Measurements from ENCODE around the gene IGSF3.
"Not testable (repeated sequence)": the region's sequence is repeated elsewhere in the genome, so short reads cannot be mapped to it uniquely, and the experiment has no call there.

DNA sequence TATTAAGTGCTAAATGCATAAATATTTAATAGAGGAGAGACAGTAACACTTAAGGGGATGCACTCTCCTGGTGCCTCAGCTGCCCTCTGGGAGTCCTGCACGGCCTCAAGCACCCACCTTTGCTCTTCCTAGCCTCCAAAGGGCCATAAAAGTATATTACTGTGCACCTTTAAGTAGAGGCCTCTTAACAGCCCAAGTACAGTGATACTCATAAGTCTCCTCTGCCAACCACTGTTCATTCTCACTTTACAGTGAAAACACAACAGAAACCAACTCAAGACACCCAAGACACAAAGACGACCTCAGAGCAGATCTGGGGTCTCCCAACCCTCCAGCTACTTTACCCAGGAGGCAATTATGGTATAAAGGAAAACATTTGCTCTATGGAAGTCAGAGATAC lies 70.1 kb downstream of the IGSF3 start:
- TF ChIP-seq CTCF, POLR2AphosphoS5 (IDR thresholded peaks at IDR 0.05): not testable (repeated sequence)
